Glomerular visceral epithelial cell (primary cell): ENCODE data around the gene GOLGA6D.
A peak's percentile ranks its signal among the peaks of the same experiment; 100 is the strongest.
"Not testable (repeated sequence)": the region's sequence is repeated elsewhere in the genome, so short reads cannot be mapped to it uniquely, and the experiment has no call there.

Source experiments
- DNase-seq: peaks from one replicate; pipeline ENCODE4 v3.0.0-alpha.2; 2016; ENCODE audit errors: extremely low spot score

The GOLGA6D gene

DNA sequence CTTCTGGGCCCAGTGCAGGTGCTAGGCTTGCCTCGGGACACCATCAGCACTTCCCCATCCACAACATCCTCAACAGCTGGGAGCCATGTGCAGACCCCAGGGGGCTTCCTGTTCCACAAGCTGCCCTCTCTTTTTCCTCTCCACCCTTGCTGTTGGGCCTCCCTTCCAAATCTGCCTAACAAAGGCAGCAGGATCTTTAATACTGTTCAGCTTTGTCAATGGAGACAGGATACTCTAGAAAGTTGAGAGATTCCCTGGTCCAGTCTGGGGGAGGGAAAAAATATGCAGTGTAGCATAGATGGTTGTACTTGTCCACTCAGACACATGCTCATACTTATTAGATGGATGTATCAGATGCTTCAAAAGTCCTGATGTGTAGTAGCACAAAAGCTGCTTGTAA lies 4.1 kb upstream of the GOLGA6D start:
- not testable (repeated sequence) for DNase-seq

DNA sequence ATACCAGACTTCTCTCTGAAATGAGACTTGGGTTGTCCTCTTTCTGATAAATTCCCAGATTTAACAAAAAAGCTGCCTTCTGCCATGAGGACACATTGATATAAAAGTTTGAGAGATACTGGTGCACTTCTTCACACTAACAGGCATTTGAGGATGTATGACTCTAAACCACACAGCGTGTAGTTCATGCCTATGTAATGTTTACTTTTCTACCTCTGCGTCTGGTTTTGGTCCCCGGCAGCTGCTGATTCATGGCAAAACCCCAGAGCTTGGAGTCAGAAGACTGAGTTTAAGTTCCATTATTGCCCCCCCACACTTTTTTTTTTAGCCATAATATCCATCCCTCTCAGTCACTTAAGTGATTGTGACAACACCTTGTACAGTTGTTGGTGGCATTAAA lies 1.5 kb downstream of the GOLGA6D start:
- not testable (repeated sequence) for DNase-seq

DNA sequence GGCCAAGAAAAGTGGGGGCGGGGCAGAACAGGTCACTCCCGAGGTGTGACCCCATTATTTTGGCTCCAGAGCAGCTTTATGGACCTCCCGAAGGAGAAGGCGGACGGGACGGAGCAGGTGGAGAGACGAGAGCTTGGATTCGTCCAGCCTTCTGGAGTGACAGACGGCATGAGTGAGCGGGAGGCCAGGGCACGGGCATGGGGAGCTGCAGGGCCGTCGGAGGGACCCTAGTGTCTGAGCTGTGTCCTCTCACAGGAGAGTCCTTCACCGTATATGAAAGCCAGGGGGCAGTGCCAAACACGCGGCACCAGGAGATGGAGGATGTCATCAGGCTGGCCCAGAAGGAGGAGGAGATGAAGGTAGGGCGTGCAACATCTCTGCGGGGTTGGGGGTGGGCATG lies 11.0 kb downstream of the GOLGA6D start:
- not testable (repeated sequence) for DNase-seq

DNA sequence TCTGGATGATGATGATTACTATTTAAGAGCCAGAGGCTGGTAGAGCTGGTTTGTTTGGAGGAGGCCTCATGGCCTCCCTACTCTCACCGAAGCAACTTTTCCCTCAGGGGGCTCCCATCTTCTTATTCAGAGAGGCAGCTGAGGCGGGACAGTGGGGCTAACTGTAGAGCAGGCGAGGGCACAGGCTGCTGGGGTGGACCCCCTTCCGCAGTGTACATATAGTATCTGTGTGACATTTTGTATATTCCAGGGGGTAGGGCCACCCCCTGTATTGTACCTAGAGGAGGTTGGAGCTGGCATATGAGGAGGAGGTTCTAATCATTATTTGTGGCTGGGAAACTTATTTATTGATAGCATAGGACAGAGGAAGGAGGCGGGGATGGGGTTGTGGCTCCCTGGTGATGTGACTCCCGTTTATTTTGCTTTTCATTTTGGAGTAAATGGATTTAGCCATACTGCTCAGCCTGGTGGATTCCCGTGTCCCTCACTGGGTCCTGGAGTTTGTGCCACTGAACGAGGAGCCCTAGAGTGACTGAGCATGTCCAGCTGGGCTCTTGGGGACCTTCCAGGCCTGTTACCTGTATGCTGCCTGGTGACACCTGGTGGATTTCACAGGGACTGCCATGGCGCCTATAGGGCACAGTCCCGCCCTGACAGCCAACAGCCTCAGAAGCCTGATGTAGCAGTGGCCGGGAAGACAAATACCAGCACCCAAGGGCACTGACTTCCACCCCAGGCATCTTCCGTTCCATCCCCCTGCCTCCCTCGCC lies 16.1 kb downstream of the GOLGA6D start:
- DNase-seq = not testable (repeated sequence)

DNA sequence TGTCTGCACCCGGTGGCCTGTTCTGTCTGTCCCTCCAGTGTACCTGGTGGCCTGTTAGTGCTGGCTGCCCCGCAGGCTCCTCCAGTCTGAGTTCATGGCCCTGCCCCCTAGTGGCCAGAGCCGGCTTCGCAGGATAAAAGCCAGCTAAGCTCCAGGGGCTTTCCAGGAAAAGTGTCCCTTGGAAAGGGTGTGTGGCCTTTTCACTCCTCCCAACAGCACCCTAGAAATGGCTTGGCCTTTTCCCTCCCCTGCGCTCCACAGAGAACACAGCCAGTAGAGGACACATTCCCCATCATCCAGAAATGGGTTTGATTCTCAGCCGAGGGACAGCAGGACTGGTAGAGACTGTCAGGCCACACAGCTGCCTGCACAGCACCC lies 16.7 kb downstream of the GOLGA6D start:
- not testable (repeated sequence) for DNase-seq

DNA sequence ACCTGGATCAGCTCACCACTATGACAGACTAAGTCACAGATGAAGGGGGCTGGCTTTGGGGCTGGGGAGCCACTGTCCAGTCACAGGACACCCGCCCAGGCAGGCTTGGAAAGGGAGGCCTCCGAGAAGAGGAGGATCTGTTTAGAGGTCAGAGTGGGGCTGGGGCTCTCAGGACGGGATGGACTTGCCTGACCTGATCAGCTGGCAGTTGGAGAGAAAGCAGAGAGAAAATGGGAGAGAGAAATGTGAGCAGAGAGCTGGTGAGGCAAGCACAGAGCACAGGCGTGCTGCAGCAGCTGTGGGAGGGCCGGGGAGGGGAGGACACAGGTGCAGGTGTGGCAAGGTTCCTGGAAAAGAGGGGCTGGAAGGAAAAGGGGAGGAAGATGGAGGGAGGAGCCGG lies 17.4 kb downstream of the GOLGA6D start:
- not testable (repeated sequence) for DNase-seq

DNA sequence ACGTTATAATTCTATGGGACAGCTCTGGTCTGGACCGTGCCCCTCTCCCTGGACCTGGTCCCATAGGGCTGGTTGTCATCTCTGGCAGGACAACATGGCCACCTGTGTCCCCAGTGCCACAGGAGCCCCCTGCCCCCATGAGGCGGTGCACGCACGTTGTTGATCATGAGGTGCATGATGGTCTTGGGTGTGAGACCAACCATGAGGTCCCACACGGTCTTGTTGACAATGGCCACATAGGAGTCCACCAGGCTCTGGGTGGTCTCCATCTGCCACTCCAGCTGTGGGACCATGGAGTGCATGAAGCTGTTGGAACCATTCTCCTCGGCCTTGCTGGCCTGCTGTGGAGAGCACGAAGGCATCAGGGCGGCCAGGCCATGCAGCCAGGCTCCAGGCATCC lies 19.7 kb downstream of the GOLGA6D start:
- DNase-seq = no peak

DNA sequence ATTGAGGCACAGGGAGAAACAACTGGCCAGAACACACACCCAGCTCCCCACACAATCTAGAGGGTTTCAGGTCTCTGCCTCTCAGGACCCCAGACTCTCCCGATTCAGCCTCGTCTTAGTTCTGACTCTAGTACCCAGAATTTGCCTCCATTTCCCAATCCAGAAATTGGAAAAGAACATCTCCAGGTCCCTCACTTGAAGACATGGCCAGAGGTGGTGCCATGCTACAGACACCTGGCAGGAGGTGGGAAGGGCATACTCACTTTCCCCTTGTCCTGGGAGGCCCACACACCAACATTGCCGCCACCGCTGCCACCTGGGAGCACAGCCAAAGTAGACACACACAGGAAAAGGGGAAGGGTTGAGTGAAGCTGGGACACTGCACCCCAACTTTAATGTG lies 20.1 kb downstream of the GOLGA6D start:
- DNase-seq = not testable (repeated sequence)

DNA sequence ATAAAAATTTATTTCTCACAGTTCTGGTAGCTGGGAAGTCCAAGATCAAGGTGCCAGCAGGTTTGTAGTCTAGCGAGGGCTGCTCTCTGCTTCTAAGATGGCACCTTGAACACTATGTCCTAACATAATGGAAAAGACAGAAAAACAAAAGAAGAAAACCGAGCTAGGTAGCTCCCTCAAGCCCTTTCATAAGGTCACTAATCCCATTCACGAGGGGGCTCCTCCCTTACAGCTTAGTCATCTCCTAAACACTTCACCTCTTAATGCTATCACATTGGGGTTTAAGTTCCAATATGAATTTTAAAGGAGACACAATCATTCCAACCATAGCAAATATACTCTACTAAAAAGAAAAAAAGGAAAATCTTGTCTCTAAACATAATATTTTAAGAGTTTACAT lies 23.6 kb downstream of the GOLGA6D start:
- no peak for DNase-seq

DNA sequence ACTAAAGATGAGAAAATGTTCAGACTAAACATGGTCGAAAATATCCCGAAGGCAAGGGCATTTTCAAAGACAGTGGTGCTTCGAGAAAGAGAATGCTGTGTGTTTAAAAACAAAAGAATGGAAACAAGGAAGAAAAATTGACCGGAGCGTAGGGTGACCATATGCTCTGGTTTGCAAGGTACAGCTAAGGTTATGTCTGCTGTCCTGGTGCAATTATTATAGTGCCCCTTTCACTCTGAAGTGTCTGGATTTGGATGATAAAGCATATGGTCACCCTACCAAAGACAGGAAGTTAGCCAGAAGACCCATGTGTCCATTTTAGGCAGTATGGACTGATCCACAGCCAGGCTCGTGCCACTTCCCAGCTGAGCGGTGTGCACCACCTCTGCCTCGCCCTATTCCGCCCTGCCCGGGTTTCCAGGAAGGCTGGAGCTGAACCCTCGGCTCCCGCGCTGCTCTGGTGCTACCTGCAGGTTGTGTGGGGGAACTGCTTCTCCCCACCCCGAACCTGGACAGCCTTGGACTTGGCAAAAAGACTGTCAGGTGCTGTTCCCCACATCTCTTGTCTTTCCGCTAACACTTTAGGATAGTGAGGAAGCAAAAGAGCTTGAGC lies 25.2 kb downstream of the GOLGA6D start:
- peak; percentile 26 for DNase-seq

DNA sequence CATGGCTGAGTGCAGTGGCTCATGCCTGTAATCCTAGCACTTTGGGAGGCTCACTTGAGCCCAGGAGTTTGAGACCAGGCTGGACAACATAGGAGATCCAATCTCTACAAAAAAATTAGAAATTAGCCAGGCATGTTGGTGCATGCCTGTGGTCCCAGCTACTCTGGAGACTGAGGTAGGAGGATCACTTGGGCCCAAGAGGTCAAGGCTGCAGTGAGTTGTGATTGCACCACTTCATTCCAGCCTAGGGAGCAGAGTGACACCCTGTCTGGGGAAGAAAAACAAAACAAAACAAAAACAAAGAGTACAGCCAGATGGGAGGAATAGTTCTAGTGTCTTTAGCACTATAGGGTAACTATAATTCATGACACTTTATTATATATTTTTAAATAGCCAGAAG lies 27.1 kb downstream of the GOLGA6D start:
- DNase-seq = no peak

DNA sequence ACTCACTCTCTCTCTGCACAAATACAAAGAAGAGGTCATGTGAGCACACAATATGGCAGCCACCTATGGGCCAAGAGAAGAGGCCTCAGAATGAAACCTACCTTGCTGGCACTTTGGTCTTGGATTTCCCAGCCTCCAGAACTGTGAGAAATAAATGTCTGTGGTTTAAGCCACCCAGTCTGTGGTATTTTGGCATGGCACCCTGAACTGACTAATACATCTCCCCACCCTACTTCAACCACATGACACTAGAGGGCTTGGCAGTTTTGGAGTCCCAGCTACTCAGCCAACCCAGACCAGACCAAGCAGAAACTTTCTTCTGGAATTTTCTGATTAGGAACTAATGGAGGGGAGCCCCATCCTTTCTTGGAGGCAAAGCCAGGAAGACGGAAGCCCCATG lies 29.9 kb downstream of the GOLGA6D start:
- peak; percentile 49 for DNase-seq

DNA sequence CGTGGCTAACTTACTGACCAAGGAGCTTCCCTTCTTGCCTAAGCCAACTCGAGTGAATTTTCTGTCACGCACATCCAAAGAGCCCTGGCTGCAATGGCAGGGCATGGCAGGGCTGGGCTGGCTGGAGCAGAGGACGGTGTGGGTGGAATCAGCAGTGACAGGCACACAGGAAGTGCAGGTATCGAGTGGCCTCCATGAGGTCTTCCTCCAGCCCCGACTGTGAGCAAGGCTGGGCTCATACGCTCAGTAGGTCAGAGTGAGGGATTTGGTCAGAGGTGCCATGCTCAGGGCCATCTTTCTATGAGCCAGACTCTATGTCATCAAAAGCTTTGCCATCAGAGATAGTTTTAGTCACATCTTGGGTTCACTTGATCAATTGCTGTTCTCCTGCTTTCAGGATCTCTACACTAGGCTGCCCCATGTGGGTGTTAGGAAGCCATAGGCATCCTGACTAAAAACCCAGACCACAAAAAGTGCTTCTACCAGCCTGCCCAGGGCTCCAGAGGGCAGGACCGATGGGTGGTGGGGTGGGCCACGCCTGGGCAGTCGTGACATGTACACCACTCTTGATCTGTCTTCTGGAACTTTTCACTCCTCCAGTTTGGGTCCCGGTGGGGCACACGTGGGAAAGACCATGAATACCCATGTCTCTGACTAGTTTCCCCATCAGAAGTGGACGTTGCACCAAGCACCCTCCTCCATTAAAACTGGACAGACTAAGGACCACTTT lies 30.6 kb downstream of the GOLGA6D start:
- DNase-seq = no peak

DNA sequence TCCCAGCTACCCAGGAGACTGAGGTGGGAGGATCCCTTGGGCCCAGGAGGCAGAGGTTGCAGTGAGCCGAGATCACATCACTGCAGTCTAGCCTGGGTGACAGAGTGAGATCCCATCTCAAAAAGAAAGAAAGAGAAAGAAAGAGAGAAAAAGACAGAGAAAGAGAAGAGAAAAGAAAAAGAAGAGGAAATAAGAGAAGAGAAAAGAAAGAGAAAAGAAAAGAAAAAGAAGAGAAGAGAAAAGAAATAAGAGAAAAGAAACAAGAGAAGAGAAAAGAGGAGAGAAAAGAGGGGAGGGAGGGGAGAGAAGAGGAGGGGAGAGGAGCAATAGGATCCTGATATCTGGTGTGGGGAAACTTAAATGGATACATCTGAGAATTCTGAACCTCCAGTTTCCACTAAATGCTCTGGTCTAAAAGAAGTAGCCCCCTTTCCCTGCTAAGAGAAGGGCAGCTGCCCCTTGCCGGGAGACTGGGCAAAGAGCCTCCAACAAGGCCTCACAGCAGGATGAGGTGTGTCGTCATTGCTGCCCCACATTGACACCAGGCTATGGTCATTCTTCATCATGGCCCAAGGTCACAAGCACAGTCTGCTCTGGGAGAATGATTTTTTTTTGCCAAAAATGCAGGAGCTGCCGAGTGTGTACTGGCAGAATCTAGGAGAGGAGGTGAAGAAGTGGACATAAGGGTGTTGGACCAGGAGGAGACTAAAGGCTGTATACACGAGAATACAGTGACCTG lies 32.1 kb downstream of the GOLGA6D start:
- DNase-seq = no peak

DNA sequence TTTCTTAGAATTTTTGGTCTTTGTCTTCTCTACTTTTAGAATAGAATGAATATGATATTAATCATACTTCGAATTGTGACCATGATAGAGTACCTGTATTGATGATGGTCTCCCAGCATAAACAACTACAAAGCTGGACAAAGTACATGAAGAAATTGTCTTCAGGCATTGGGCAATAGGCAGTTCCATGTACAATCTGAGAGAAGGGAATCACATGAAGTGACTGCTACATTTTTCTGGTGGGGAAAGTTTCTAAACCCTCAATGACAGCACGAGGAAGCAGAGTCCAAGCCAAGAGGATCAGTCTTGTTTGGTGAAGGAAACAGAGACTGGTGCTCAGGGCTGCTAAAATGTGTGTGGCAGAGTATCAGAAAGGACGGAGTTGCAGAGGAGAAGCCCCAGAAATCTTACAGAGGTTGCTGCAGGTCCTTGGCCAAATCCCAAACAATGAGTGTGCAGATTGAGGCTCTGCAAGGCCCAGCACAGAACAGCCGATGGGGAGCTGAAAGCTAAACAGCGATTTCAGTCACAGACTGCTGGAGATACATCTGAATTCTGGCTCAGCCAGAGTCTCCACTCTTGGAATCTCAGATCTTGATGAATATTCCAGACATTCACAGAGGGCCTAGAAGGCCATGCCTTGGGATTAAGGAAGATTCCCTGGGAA lies 36.7 kb downstream of the GOLGA6D start:
- DNase-seq = not testable (repeated sequence)

DNA sequence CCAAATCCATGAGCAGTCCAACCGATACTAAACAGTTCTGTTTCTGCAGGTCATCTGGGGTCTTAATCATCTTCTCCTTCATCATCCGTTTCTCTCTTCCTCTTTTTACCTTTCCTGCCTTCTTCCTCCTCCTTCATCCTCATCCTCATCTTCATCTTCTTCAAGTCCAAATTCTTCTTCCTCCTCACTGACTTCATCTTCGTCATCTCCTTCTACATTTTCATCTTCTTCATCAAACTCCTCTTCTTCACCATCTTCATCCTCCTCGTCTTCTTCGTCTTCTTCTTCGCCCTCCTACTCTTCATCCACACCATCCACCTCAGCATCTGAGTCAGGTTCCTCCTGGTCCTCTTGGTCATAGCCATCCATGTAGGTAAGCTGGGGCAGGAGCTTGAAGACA lies 39.1 kb downstream of the GOLGA6D start:
- DNase-seq = no peak

DNA sequence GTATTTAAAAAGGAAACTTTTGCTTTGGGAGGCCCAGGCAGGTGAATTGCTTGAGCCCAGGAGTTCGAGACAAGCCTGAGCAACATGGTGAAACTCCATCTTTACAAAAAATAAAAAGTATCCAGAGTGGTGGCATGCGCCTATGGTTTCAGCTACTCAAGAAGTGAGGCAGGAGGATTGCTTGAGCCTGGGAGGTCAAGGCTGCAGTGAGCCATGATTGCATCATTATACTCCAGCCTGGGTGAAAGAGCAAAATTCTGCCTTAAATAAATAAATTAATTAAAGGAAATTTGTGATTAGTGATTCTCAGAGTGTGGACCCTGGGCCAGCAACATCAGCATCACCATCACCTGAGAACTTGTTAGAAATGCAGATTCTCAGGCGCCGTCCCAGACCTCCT lies 43.3 kb downstream of the GOLGA6D start:
- DNase-seq = no peak

DNA sequence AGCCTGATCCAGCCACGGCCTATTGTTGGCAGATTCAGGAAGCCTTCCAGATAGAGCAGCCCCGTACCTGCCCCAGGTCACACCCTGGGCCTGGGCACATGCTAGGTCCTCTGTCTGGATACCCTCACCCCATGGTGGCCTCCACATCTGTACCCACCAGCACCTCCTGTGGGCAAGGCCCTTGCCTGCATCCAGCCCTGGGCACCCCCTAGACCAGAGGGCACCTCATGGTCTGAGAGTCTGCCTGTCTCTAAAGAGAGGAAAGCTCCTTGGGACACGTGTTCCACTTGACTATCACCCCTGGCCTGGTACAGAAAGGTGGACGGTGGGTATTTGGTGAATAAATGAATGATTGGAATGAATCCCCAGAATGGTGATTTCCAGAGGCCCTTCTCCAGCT lies 44.4 kb downstream of the GOLGA6D start:
- no peak for DNase-seq

DNA sequence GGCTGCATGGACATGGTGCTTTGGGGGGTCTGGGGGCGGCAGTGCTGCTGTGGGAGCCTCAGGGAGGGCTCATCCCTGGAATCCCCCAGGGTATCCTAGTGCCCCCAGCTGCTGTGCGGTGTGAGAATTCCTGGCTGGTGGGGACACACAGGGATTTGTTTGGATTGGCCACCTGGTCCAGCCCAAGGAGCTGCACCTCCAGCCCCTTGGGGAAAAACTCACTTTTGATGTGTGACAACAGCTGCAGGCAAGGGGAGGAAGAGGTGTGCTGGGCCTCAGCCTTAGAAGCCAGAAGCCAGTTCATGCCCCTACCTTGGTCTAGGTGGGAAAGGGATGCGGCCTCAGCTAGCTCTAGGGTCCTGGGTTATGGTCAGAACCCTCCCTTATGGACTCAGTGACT lies 44.9 kb downstream of the GOLGA6D start:
- DNase-seq = no peak

DNA sequence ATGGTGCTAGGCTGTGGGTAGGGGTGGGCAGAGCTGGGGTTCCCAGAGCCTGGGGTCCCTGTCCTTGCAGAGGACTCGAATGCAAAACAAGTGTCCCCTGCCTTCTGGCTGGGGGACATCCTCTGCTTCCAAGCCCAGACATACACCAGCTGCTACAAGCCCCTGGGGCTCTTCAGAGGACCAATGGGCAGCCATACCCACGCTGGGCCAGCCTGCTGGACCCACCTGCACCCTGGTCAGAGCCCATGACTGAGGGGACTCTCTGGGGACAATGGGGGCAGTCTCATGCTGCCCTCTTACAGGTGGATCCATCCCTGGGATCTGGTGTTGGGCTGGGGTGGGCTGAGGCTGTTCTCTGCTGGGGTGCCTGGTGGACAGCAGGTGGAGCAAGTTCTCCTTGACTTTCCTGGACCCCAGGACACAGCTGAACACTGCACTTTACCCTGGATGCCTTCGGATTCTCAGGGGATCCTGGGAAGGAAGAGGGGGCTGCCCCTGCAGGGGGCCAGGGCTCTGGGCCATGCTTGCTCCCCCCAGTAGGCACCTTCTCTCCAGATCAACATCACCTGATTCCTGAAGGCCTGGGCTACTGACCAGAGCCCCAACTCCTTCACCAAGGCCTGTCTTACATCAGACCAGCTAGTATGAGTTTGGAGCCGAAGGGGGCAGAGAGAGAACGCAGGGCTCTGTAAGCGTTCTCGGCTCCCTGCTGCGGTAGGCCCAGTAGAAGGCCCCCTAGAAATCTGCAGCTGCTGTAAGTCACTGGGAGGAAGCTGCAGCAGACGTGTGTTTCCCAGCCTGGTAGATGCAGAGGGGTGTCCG lies 46.1 kb downstream of the GOLGA6D start:
- no peak for DNase-seq

DNA sequence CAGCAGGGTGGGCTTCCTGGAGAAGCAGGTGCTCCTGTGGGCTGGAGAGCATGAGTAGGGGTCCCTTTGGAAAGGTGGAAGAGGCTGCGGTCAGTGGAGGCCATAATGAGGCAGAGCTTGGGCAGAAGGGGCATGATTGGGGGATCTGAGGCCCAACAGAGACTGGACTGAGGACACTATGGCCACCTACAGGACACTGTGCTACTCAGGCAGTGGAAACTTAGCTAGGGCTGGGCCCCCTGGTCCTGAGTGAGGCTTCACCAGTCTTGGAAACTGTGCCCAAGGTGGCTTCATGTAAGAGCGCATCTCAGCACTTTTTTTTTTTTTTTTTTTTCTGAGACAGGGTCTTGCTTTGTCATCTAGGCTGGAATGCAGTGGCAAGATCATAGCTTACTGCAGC lies 46.9 kb downstream of the GOLGA6D start:
- no peak for DNase-seq
